H1 (cell line): Measurements from ENCODE around the gene PAX5. TPM values are rescaled to one million over a fixed set of nuclear protein-coding genes. Genes with fewer than 3 reads are reported as not detected.

Source experiments
- CTCF ChIA-PET: fragments of 300-600 bp; sonication (Branson Sonifier 250); formaldehyde crosslinking; loops from one replicate; lab custom pipeline; 2021; ENCODE audit not compliant: partially characterized antibody; lab: Charles Lee
- POLR2A ChIA-PET: fragments of 300-600 bp; sonication (Branson Sonifier 250); formaldehyde crosslinking; loops from one replicate; lab custom pipeline; 2021; ENCODE audit warnings: inconsistent platforms; ENCODE audit not compliant: partially characterized antibody; lab: Charles Lee
- DNase-seq, 2 experiments: peaks; one replicate each; pipeline versions ENCODE4 v3.0.0 to v3.0.0-alpha.2; 2010 to 2022; ENCODE audit warnings: low spot score in 2 of 2, low read depth in 1 of 2, mixed read lengths in 1 of 2
- FAIRE-seq: peaks from 2 replicates; lab custom pipeline; 2011; peaks lifted over from hg19 to GRCh38; lab: Jason Lieb, UNC
- H2AFZ ChIP-seq: 2 replicates; pipeline ENCODE4 v1.8.1; 2012; ENCODE audit warnings: low read length, inconsistent platforms
- H2AK5ac ChIP-seq: 2 replicates; pipeline ENCODE4 v1.6.1; 2013; ENCODE audit warnings: low read depth, low read length
- H2BK120ac ChIP-seq: replicated peaks from 2 replicates; pipeline ENCODE3; 2013; ENCODE audit warnings: low read depth, low read length, inconsistent platforms
- H2BK12ac ChIP-seq: 2 replicates; pipeline ENCODE4 v1.6.1; 2013; ENCODE audit warnings: low read depth, low read length
- H2BK15ac ChIP-seq: 2 replicates; pipeline ENCODE4 v1.6.1; 2013; ENCODE audit warnings: low read length
- H2BK20ac ChIP-seq: 2 replicates; pipeline ENCODE4 v1.6.1; 2013; ENCODE audit warnings: low read length
- H2BK5ac ChIP-seq: 2 replicates; pipeline ENCODE4 v1.6.1; 2013; ENCODE audit warnings: low read depth, low read length
- H3K14ac ChIP-seq: 2 replicates; pipeline ENCODE4 v1.6.1; 2013; ENCODE audit warnings: inconsistent platforms; ENCODE audit not compliant: insufficient read length
- H3K18ac ChIP-seq: 2 replicates; pipeline ENCODE4 v1.6.1; 2013; ENCODE audit warnings: low read length; ENCODE audit errors: extremely low read depth
- H3K23ac ChIP-seq: 2 replicates; pipeline ENCODE4 v1.6.1; 2013; ENCODE audit warnings: inconsistent platforms; ENCODE audit not compliant: insufficient read length
- H3K23me2 ChIP-seq: 2 replicates; pipeline ENCODE4 v1.6.1; 2013; ENCODE audit warnings: low read depth, low read length
- H3K27ac ChIP-seq: 2 replicates; pipeline ENCODE4 v1.6.1; 2011; ENCODE audit warnings: low read depth, low read length, inconsistent platforms
- H3K27me3 ChIP-seq, 4 experiments: replicated peaks in 1 of 4; 1 replicate in 1 of 4; 2 replicates in 3 of 4; pipeline versions ENCODE4 v1.6.1 to v1.8.1; 2011 to 2013; ENCODE audit warnings: low read length in 3 of 4, mild to moderate bottlenecking in 3 of 4, inconsistent platforms in 2 of 4, mixed read lengths in 2 of 4, moderate library complexity in 1 of 4; ENCODE audit not compliant: control insufficient read depth in 3 of 4, insufficient read depth in 3 of 4; ENCODE audit errors: extremely low read depth in 1 of 4
- H3K36me3 ChIP-seq, 4 experiments: 2 replicates each; pipeline versions ENCODE4 v1.6.1 to v1.8.1; 2011 to 2013; ENCODE audit warnings: mild to moderate bottlenecking in 4 of 4, low read length in 3 of 4, moderate library complexity in 2 of 4, control low read depth in 1 of 4, inconsistent platforms in 1 of 4; ENCODE audit not compliant: insufficient read depth in 4 of 4, control insufficient read depth in 2 of 4
- H3K4ac ChIP-seq: replicated peaks from 2 replicates; pipeline ENCODE3; 2013; ENCODE audit warnings: low read length, low read depth, mixed read lengths, inconsistent platforms; ENCODE audit not compliant: insufficient read length
- H3K4me1 ChIP-seq, 4 experiments: replicated peaks in 1 of 4; 1 replicate in 1 of 4; 2 replicates in 3 of 4; pipeline versions ENCODE4 v1.6.1 to v1.8.1; 2011 to 2013; ENCODE audit warnings: low read length in 3 of 4, inconsistent platforms in 2 of 4, mixed read lengths in 1 of 4; ENCODE audit not compliant: insufficient read depth in 4 of 4, control insufficient read depth in 3 of 4
- H3K4me2 ChIP-seq, 2 experiments: 2 replicates each; pipeline versions ENCODE4 v1.6.1 to v1.8.1; 2011 to 2013; ENCODE audit warnings: low read depth in 2 of 2, low read length in 2 of 2, control low read depth in 1 of 2, inconsistent platforms in 1 of 2, mild to moderate bottlenecking in 1 of 2; ENCODE audit not compliant: insufficient read depth in 1 of 2
- H3K4me3 ChIP-seq, 4 experiments: fragments of 200-600, 300-600 bp in 1 of 4; sonication (generic), shearing (Covaris generic), sonication (Bioruptor Twin) in 1 of 4; 2 replicates each; pipeline versions ENCODE4 v1.5.1 to v1.8.1; 2011 to 2016; ENCODE audit warnings: low read length in 4 of 4, low read depth in 3 of 4, control low read depth in 2 of 4, inconsistent platforms in 2 of 4, mild to moderate bottlenecking in 2 of 4, mixed read lengths in 1 of 4, moderate library complexity in 1 of 4; ENCODE audit not compliant: insufficient read depth in 2 of 4; ENCODE audit errors: extremely low read depth in 1 of 4
- H3K56ac ChIP-seq: replicated peaks from 2 replicates; pipeline ENCODE3; 2013; ENCODE audit warnings: low read depth, mild to moderate bottlenecking, mixed read lengths, low read length, inconsistent platforms; ENCODE audit not compliant: insufficient read length
- H3K79me1 ChIP-seq: 2 replicates; pipeline ENCODE4 v1.6.1; 2013; ENCODE audit warnings: low read depth, low read length, control low read depth
- H3K79me2 ChIP-seq, 2 experiments: 2 replicates each; pipeline versions ENCODE4 v1.6.1 to v1.8.1; 2012 to 2013; ENCODE audit warnings: low read length in 2 of 2, mild to moderate bottlenecking in 2 of 2, inconsistent platforms in 1 of 2; ENCODE audit not compliant: insufficient read depth in 2 of 2, control insufficient read depth in 1 of 2
- H3K9ac ChIP-seq, 4 experiments: replicated peaks in 1 of 4; 1 replicate in 1 of 4; 2 replicates in 3 of 4; pipeline versions ENCODE4 v1.6.1 to v1.8.1; 2011 to 2013; ENCODE audit warnings: low read depth in 3 of 4, low read length in 3 of 4, control low read depth in 2 of 4, mild to moderate bottlenecking in 2 of 4, moderate library complexity in 2 of 4, inconsistent platforms in 1 of 4; ENCODE audit errors: extremely low read depth in 1 of 4
- H3K9me3 ChIP-seq, 2 experiments: 2 replicates each; pipeline versions ENCODE4 v1.6.1 to v1.8.1; 2012 to 2013; ENCODE audit warnings: mild to moderate bottlenecking in 2 of 2, moderate library complexity in 2 of 2, control low read depth in 1 of 2, inconsistent platforms in 1 of 2, low read depth in 1 of 2, low read length in 1 of 2, mixed read lengths in 1 of 2; ENCODE audit not compliant: insufficient read depth in 2 of 2
- H4K20me1 ChIP-seq, 2 experiments: replicated peaks in 1 of 2; 2 replicates each; pipeline versions ENCODE3 to v1.8.1; 2011 to 2013; ENCODE audit warnings: inconsistent platforms in 2 of 2, low read length in 2 of 2, mild to moderate bottlenecking in 1 of 2; ENCODE audit not compliant: insufficient read depth in 2 of 2, control insufficient read depth in 1 of 2
- H4K5ac ChIP-seq: 2 replicates; pipeline ENCODE4 v1.6.1; 2013; ENCODE audit warnings: low read length, low read depth, mixed read lengths, inconsistent platforms; ENCODE audit not compliant: insufficient read length
- H4K8ac ChIP-seq: 2 replicates; pipeline ENCODE4 v1.8.0; 2013; ENCODE audit warnings: mild to moderate bottlenecking, moderate library complexity, low read length, inconsistent platforms; ENCODE audit not compliant: insufficient read depth; ENCODE audit errors: extremely low read depth
- H4K91ac ChIP-seq: replicated peaks from 2 replicates; pipeline ENCODE3; 2013; ENCODE audit warnings: low read length, mixed read lengths, inconsistent platforms; ENCODE audit not compliant: insufficient read length
- RAD21 ChIP-seq, 2 experiments: IDR thresholded peaks in 1 of 2; conservative IDR thresholded peaks in 1 of 2; 2 replicates each; pipeline ENCODE4 v1.6.1; 2011; ENCODE audit warnings: low read depth in 2 of 2, low read length in 2 of 2, improper control_type of control experiment in 1 of 2, inconsistent platforms in 1 of 2, mild to moderate bottlenecking in 1 of 2, moderate library complexity in 1 of 2
- SIX5 ChIP-seq: IDR thresholded peaks from 2 replicates; pipeline ENCODE4 v1.6.1; 2011; ENCODE audit warnings: mild to moderate bottlenecking, low read depth, low read length
- WGBS, 2 experiments: shearing (Covaris generic) in 1 of 2; methylation state at CpG; one replicate each; pipeline versions ENCODE4 v1.1.6 to v1.1.7; 2013 to 2015; ENCODE audit warnings: low lambda C conversion rate in 2 of 2, mixed read lengths in 2 of 2, inconsistent platforms in 1 of 2, low coverage in 1 of 2, missing lambda C conversion rate in 1 of 2; ENCODE audit not compliant: insufficient replicate concordance in 2 of 2, insufficient coverage in 1 of 2, insufficient read length in 1 of 2; ENCODE audit errors: extremely low coverage in 1 of 2, missing lambda C conversion rate in 1 of 2; 5-methylcytosine and 5-hydroxymethylcytosine counted together
- polyA plus RNA-seq, 7 experiments: library from polyadenylated mRNA; depleted of rRNA in 3 of 7; stranded (reverse) in 5 of 7; unstranded in 2 of 7; fragments of >200 nt in 5 of 7; fragments of 200-250 nt in 2 of 7; gene quantifications; 1 replicate in 5 of 7; 2 replicates in 1 of 7; 4 replicates in 1 of 7; pipeline versions ENCODE4 v1.2.1 to v1.2.3, GENCODE V29; 2011 to 2013; ENCODE audit warnings: missing spikeins in 2 of 7, mixed read lengths in 2 of 7
- total RNA-seq: library from RNA; stranded (reverse); fragmentation: NEBNext Ultra II Directional; extraction: Animal tissue kit (Norgen Biotek cat#: 25700); gene quantifications from 2 replicates; pipeline ENCODE4 v1.2.1, GENCODE V29; 2021

PAX5 gene
- total and polyA plus RNA-seq, 2 of the 8 experiments (the other 6 are each of a cell fraction or from before 2014, with no cell fraction given), result 0.29 to 0.43 TPM

DNA sequence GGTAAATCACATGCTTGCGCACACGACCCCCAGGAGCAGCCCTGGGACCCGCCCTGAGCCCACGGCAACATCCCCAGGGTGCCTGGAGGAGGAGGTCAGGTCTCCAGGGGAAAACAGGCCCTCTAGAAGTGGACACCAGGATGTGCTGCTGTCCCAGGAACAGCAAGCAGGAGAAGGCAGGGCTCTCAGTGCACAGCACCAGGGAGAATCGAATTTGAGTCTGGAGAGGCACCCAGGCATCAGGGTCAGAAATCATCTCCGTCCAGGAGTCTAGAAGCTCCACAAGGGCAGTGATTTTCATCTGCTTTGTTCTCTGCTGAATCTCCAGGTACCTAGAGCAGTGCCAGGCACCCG lies 93.6 kb downstream of the PAX5 start:
- peaks cover 0 to 8% (median 3%) of the 10 kb centered on the region in 4 experiments; a peak in 4 of 7 replicates for H3K4me1 ChIP-seq
- H3K4me3 ChIP-seq, result no peak overlapping the region
- H3K23me2 ChIP-seq, result peaks cover 1% of the 10 kb centered on the region; the same call in 1 of the 2 replicates
- H3K79me2 ChIP-seq, result no peaks in the 10 kb centered on the region
- no peak overlapping the region for H3K27ac ChIP-seq
- DNase-seq (no peak), FAIRE-seq (no peak)
- H3K18ac ChIP-seq, result no peak overlapping the region
- H3K27me3 ChIP-seq, result no peaks in the 10 kb centered on the region
- H2AK5ac ChIP-seq, result no peak overlapping the region
- no peak overlapping the region for H3K23ac ChIP-seq
- H4K5ac ChIP-seq, result no peak overlapping the region
- no peak overlapping the region for H3K4ac ChIP-seq
- no peak overlapping the region for H2BK12ac ChIP-seq
- H2AFZ ChIP-seq, result no peak overlapping the region
- CTCF ChIA-PET, result interaction anchor here (1.1 to 1.8 kb wide), 5 partner anchors 15 to 77 kb away, joined by 3 to 6 read pairs (median 4); no protein-coding TSS in a partner anchor
- POLR2A ChIA-PET, result no interaction called here
- no peak overlapping the region for H2BK5ac ChIP-seq
- no peak overlapping the region for H3K4me2 ChIP-seq
- no peak overlapping the region for H3K14ac ChIP-seq
- no peak overlapping the region for H3K56ac ChIP-seq
- H3K36me3 ChIP-seq, result no peaks in the 10 kb centered on the region
- no peak overlapping the region for H2BK20ac ChIP-seq
- H3K9ac ChIP-seq, result no peak overlapping the region
- H2BK120ac ChIP-seq, result no peak overlapping the region
- H3K79me1 ChIP-seq, result no peaks in the 10 kb centered on the region
- no peak overlapping the region for H4K8ac ChIP-seq
- no peak overlapping the region for H2BK15ac ChIP-seq
- no peaks in the 10 kb centered on the region for H4K20me1 ChIP-seq
- WGBS, 2 experiments, result 84% methylated on average over 7 of the region's 7 CpGs; no CpG with 5 or more reads in 1 of the 2 experiments
- no peaks in the 10 kb centered on the region for H3K9me3 ChIP-seq
- peak in 1 of 2 experiments; percentile 8; a peak in 1 of 4 replicates for TF ChIP-seq RAD21 (IDR thresholded peaks at IDR 0.05 in 1 of 2, conservative IDR thresholded peaks at IDR 0.05 in 1 of 2; ENCODE audit: low read depth in 2 of 2, low read length in 2 of 2)
- TF ChIP-seq SIX5, result no peak
- no peak overlapping the region for H4K91ac ChIP-seq
